Muscle layer of duodenum (tissue), 2 donors: ENCODE results near the gene C5AR1.
"Not testable (repeated sequence)": the region's sequence is repeated elsewhere in the genome, so short reads cannot be mapped to it uniquely, and the experiment has no call there.

Experiments
- H3K27ac ChIP-seq: one replicate; pipeline ENCODE4 v1.7.0; 2013; ENCODE audit warnings: mild to moderate bottlenecking, low read length
- H3K27me3 ChIP-seq: one replicate; pipeline ENCODE4 v1.7.0; 2013; ENCODE audit warnings: low read depth, mild to moderate bottlenecking, control low read depth, low read length
- H3K36me3 ChIP-seq, 2 donors: one replicate each; pipeline ENCODE4 v1.7.0; 2013; ENCODE audit warnings: low read length in 2 of 2, control low read depth in 1 of 2, mild to moderate bottlenecking in 1 of 2; ENCODE audit not compliant: insufficient read depth in 2 of 2, control insufficient read depth in 1 of 2
- H3K4me1 ChIP-seq, 2 donors: one replicate each; pipeline ENCODE4 v1.7.0; 2013; ENCODE audit warnings: low read length in 2 of 2, mild to moderate bottlenecking in 2 of 2, control low read depth in 1 of 2, moderate library complexity in 1 of 2; ENCODE audit not compliant: insufficient read depth in 2 of 2, control insufficient read depth in 1 of 2
- H3K4me3 ChIP-seq, 2 donors: one replicate each; pipeline ENCODE4 v1.7.0; 2013; ENCODE audit warnings: low read length in 2 of 2, low read depth in 1 of 2, mild to moderate bottlenecking in 1 of 2
- H3K9me3 ChIP-seq, 2 donors: one replicate each; pipeline ENCODE4 v1.7.0; 2013; ENCODE audit warnings: low read length in 2 of 2, control low read depth in 1 of 2, mild to moderate bottlenecking in 1 of 2; ENCODE audit not compliant: control insufficient read depth in 1 of 2
- donor health status: healthy.

The C5AR1 gene

DNA sequence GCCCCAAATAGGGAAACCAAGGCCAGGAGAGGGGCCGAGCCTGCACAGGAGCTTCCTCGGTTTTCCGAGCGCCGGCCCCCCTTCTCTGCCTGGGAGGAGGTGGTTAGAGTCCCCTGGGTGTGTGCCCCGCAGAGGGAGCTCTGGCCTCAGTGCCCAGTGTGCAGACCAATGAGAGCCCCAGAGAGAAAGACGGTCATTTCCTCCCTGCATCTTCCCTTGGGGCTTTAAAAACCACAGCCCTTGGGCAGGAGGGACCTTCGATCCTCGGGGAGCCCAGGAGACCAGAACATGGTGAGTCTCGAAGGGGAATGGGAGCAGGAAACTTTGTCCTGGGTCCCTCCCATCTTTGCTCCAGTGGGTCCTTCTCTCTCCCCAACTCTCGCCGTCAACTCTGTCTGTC lies at the start of gene C5AR1:
TSS of gene C5AR1 (plus strand) at position 254 of the 400 bp plus-strand sequence. CDS start at position 289, 35 bp downstream.
- H3K36me3 ChIP-seq: no peaks in the 10 kb centered on the region
- peak within 1 kb of the TSS; percentile 63 for H3K27ac ChIP-seq
- no peaks in the 10 kb centered on the region for H3K9me3 ChIP-seq
- peak within 1 kb of the TSS; percentile 50 for H3K4me3 ChIP-seq
- H3K4me1 ChIP-seq: peaks cover 0 to 7% of the 10 kb centered on the region in 2 donors
- H3K27me3 ChIP-seq: peaks cover 8% of the 10 kb centered on the region

DNA sequence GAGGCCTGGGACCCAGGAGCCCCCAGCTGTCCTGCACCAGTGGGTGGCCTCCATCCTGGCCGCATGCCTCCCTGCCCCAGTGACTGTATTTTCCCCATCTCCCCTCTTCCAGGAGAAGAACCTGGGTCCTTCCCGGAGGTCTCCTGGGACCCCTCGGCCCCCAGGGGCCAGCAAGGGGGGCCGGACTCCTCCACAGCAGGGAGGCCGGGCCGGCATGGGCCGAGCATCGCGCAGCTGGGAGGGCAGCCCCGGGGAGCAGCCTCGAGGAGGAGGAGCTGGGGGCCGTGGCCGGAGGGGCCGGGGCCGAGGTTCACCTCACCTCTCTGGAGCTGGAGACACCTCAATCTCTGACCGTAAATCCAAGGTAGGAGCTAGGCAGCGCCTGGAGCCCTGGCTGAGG lies 49.2 kb upstream of the C5AR1 start:
- no peaks in the 10 kb centered on the region for H3K9me3 ChIP-seq
- peaks cover 25 to 53% of the 10 kb centered on the region in 2 donors for H3K36me3 ChIP-seq
- H3K4me1 ChIP-seq: peaks cover 4 to 15% of the 10 kb centered on the region in 2 donors
- H3K27ac ChIP-seq: no peak overlapping the region
- H3K27me3 ChIP-seq: no peaks in the 10 kb centered on the region
- H3K4me3 ChIP-seq: no peak overlapping the region

DNA sequence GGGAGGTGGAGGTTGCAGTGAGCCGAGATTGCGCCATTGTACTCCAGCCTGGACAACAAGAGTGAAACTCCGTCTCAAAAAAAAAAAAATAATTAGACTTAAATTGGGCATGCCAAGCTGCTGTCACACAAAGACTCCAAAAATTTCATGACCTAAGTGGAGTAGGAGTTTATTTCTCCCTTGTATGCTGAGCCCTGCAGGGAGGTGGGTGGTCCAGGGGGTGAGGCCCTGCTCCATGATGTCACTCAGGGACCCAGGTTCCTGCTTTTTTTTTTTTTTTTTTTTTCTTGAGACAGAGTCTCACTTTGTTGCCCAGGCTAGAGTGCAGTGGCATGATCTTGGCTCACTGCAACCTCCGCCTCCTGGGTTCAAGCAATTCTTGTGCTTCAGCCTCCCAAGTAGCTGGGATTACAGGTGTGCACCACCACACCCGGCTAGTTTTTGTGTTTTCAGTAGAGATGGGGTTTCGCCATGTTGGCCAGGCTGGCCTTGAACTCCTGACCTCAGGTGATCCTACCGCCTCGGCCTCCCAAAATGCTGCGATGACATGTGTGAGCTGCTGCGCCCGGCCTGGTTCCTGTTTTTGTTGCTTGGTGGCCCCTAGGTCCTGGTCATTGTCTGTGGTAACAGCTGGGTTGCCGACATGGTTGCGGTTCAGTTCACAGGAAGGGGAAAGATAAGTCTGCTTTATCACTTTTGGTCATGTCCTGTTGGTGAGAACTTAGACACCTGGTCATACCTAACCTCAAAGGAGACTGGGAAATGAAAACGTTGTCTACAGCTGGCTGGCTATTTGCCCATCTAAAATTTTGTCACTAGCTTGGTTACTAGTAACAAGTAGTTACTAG lies 47.5 kb upstream of the C5AR1 start:
- H3K9me3 ChIP-seq: not testable (repeated sequence)
- peaks cover 28 to 64% of the 10 kb centered on the region in 2 donors for H3K36me3 ChIP-seq

DNA sequence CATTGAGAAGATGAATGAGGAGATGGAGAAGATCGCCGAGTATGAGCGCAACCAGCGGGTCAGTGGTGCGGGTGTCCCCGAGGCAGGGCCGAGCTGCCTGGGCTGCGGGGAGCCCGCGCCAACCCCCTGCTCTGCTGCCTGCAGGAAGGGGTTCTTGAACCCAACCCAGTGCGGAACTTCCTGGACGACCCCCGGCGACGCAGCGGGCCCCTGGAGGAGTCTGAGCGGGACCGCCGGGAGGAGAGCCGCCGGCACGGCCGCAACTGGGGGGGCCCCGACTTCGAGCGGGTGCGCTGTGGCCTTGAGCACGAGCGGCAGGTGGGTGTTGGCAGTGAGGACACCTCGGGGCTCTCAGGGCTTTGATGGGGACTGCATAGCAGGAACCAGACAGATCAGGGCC lies 45.0 kb upstream of the C5AR1 start:
- H3K4me3 ChIP-seq: no peak overlapping the region
- no peaks in the 10 kb centered on the region for H3K27me3 ChIP-seq
- no peaks in the 10 kb centered on the region for H3K4me1 ChIP-seq
- H3K27ac ChIP-seq: no peak overlapping the region
- H3K9me3 ChIP-seq: no peaks in the 10 kb centered on the region
- H3K36me3 ChIP-seq: peaks cover 21 to 60% of the 10 kb centered on the region in 2 donors

More for the DNA sequence above, 47.5 kb upstream of the C5AR1 start:
- H3K27ac ChIP-seq, H3K4me3 ChIP-seq, H3K27me3 ChIP-seq: not testable (repeated sequence)
- peaks cover 4 to 12% of the 10 kb centered on the region in 2 donors for H3K4me1 ChIP-seq

DNA sequence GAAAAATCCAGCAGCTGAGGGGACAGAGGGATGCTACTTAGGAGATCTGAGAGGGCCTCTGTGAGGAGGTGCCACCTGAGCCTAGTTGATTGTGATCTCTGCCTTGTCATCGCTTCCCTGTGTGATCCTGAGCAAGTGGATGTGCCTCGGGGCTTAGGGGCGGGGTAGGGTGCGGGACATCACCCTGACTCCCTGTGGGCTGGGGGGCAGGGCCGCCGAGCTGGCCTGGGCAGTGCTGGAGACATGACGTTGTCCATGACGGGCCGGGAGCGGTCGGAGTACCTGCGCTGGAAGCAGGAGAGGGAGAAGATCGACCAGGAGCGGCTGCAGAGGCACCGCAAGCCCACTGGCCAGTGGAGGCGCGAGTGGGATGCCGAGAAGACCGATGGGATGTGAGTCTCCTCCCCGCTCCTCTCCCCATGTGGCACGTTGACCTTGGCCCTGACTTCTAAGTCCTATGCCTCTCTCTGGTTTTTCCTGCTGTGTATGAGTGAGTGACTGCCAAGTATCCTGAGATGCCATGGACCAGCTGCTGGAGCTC lies 43.2 kb upstream of the C5AR1 start:
- Histone ChIP-seq H3K4me3 (no peak overlapping the region), H3K27ac (no peak overlapping the region)

DNA sequence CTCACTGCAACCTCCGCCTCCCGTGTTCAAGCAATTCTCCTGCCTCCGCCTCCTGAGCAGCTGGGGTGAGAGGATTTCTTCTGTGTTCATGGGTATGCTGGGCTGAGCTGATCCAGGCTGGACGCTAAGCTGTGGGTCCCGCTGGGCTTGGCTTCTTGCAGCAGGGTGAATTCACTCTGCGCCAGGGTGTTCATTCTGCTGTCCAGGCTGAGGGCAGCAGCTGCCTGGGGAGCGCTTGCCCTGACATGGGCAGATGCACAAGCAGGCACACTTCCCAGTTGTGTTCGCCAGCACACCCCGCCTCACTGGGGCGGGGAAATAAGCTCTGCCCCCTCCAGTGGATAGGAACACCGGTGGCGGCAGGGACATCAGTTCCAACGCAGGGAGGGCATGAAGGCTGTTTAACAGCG lies 42.3 kb upstream of the C5AR1 start:
- Histone ChIP-seq H3K27me3 (no peaks in the 10 kb centered on the region), H3K4me1 (peaks cover 0 to under 1% of the 10 kb centered on the region in 2 donors), H3K36me3 (peaks cover 16 to 62% of the 10 kb centered on the region in 2 donors), H3K9me3 (no peaks in the 10 kb centered on the region), H3K4me3 (no peak overlapping the region), H3K27ac (no peak overlapping the region)

More for the DNA sequence above, 43.2 kb upstream of the C5AR1 start:
- Histone ChIP-seq H3K9me3 (no peaks in the 10 kb centered on the region), H3K36me3 (peaks cover 16 to 57% of the 10 kb centered on the region in 2 donors), H3K27me3 (no peaks in the 10 kb centered on the region), H3K4me1 (no peaks in the 10 kb centered on the region)

DNA sequence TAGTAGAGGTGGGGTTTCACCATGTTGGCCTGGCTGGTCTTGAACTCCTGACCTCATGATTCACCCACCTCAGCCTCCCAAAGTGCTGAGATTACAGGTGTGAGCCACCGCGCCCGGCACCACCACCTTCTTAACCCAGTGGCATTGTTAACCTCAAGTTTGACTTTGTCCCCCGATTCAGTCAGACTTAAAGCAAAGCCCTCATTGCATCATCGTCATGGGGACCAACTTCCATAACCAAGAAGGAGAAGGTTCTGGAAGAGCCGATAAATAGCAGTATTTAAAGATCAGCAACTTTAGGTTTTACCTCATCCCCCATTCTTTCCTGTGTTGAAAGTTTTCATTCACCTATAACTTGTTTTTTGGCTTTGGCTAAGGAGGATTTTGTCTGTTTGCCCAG lies 41.6 kb upstream of the C5AR1 start:
- H3K27me3 ChIP-seq: no peaks in the 10 kb centered on the region
- H3K27ac ChIP-seq: no peak overlapping the region
- peaks cover 0 to 8% of the 10 kb centered on the region in 2 donors for H3K4me1 ChIP-seq
- H3K4me3 ChIP-seq: no peak overlapping the region
- no peaks in the 10 kb centered on the region for H3K9me3 ChIP-seq
- peaks cover 16 to 61% of the 10 kb centered on the region in 2 donors for H3K36me3 ChIP-seq

DNA sequence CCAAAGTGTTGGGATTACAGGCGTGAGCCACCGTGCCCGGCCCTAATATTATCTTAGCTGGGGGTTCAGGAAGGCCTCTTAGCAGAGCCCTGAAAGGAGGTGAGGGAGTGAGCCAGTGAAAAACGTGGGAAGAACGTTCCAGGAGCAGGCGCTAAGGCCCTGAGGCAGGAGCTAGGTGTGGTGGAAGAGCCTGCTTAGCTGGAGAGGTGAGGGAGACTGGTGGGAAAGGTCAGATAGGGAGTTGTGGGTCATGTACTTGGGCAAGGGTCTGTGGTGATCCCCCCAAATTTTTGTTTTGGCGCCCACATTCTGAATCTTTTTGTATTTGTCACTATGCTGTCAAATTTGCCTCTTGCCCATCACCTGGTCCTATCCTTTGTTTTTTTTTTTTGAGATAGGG lies 40.1 kb upstream of the C5AR1 start:
- Histone ChIP-seq H3K36me3 (peaks cover 16 to 59% of the 10 kb centered on the region in 2 donors), H3K27me3 (no peaks in the 10 kb centered on the region), H3K4me1 (peaks cover 0 to 11% of the 10 kb centered on the region in 2 donors), H3K4me3 (no peak overlapping the region), H3K9me3 (no peaks in the 10 kb centered on the region), H3K27ac (no peak overlapping the region)

DNA sequence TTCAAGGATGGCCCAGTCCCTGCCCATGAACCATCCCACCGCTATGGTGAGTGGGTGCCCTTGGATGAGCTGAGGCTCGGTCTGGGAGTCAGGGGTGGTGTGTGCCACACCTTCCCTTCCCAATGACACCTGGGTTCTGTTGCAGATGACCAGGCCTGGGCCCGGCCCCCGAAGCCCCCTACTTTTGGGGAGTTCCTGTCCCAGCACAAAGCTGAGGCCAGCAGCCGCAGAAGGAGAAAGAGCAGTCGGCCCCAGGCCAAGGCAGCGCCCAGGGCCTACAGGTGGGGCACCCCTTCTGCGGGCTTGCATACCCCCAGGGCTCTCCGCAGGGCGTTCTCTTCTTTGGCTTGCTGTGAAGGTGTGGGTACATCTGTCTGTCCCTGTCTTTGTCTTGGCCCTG lies 39.3 kb upstream of the C5AR1 start:
- Histone ChIP-seq H3K4me3 (no peak overlapping the region), H3K36me3 (peaks cover 16 to 51% of the 10 kb centered on the region in 2 donors), H3K27me3 (no peaks in the 10 kb centered on the region)

DNA sequence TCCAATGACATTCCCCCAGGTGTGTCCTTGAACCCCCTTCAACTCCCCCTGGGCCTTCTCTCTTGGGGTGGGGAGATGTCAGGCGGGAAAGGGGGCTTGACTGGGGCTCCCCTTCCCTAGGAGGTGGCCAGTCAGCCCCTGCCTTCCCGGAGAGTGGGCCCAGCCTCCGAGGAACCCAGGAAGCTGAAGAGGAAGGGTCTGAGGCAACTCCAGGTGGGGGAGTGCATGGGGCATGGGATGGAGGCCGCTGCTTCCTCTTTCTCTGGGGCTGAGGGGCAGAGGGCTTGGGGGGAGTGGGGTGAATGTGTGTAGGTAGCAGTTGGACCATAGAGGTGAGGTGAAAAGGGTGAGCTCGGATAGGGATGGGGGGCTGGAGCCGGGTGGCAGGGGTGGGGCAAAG lies 37.7 kb upstream of the C5AR1 start:
- Histone ChIP-seq H3K36me3 (peaks cover 13 to 41% of the 10 kb centered on the region in 2 donors), H3K4me3 (no peak overlapping the region), H3K9me3 (no peaks in the 10 kb centered on the region), H3K27ac (no peak overlapping the region), H3K27me3 (no peaks in the 10 kb centered on the region), H3K4me1 (peaks cover 6 to 23% of the 10 kb centered on the region in 2 donors)

More for the DNA sequence above, 39.3 kb upstream of the C5AR1 start:
- Histone ChIP-seq H3K9me3 (no peaks in the 10 kb centered on the region), H3K4me1 (peaks cover 2 to 16% of the 10 kb centered on the region in 2 donors), H3K27ac (no peak overlapping the region)

DNA sequence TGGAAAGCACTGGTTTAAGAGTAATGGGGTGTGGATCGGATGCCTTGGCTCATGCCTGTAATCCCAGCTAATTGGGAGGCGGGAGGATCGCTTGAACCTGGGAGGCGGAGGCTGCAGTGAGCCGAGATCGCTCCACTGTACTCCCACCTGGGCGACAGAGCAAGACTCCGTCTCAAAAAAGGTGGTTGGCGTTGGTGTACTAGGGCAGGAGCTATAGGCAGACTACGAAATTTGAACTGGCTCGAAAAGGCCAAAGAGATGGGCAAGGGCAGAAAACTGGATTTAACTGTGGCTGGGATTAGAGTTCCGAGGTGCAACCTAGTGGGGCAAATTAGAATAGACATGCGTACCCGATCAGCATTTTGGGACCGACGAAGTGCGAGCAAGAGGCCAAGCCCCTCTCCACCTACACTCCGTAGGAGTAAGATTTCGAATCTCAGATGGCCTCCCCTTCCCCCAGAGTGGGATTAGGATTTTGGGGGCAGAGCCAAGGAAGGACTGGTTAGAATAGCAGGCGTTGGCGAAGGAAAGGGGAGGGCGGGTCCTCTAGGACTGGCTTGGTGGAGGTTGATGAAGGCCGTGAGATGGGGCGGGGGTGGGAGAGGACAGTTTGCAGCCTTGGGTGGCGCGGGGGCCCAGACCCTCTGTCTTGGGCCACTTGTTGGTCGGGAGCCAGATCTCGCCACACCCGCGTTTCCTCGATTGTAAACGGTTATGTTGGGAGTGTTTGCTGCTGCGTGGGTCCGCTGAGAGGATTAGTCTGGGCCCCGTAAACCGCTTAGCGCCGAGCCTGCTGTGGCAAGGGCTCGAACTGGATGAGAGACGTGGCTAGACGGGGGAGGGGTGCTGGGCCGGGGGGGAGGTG lies 37.0 kb upstream of the C5AR1 start:
- peak overlapping the region; percentile 99 for H3K27ac ChIP-seq
- peaks cover 8 to 34% of the 10 kb centered on the region in 2 donors for H3K36me3 ChIP-seq
- H3K27me3 ChIP-seq: no peaks in the 10 kb centered on the region
- H3K4me3 ChIP-seq: peak overlapping the region; percentile 72 to 86
- no peaks in the 10 kb centered on the region for H3K9me3 ChIP-seq
- peaks cover 6 to 24% of the 10 kb centered on the region in 2 donors for H3K4me1 ChIP-seq
